HepG2 (cell line): Measurements from ENCODE around the gene FBH1. TPM values are rescaled to one million over a fixed set of nuclear protein-coding genes. Genes with fewer than 3 reads are reported as not detected.

Experiments
- ATAC-seq: fragments of 200-7000 bp; cut with Tn5 transposase; 3 replicates; pipeline ENCODE4 v1.9.1; 2020; ENCODE audit warnings: mild to moderate bottlenecking, moderate library complexity
- BruUV-seq: library from RNA; stranded (reverse); fragments of 400-500 nt; replicated peaks from 2 replicates; lab custom pipeline; 2021; lab: Mats Ljungman, UMichigan
- CTCF ChIA-PET: fragments of 300-600 bp; formaldehyde crosslinking; extraction: SDS; loops from one replicate; lab custom pipeline; 2021; ENCODE audit warnings: low total read pairs, inconsistent platforms, low intra/inter-chr PET ratio; lab: Yijun Ruan, JAX
- POLR2A ChIA-PET: fragments of 350-600 bp; sonication (Branson Sonifier 250); formaldehyde crosslinking; loops from one replicate; lab custom pipeline; 2020; ENCODE audit warnings: antibody characterized with exemption, inconsistent platforms; lab: Yijun Ruan, JAX
- DNase-seq: peaks from one replicate; pipeline ENCODE4 v3.0.0-alpha.2; 2015; ENCODE audit warnings: low spot score
- FAIRE-seq: peaks from 3 replicates; lab custom pipeline; 2011; peaks lifted over from hg19 to GRCh38; lab: Jason Lieb, UNC
- H2AFZ ChIP-seq: one replicate; pipeline ENCODE4 v1.6.1; 2011; ENCODE audit warnings: low read length, inconsistent platforms
- H3K27ac ChIP-seq: fragments of 300-600 bp; 3 replicates; pipeline ENCODE4 v1.8.0; 2011; ENCODE audit warnings: mixed run types, mild to moderate bottlenecking, mixed read lengths, low read length, inconsistent platforms; ENCODE audit not compliant: insufficient read depth; ENCODE audit errors: extremely low read length
- H3K27me3 ChIP-seq, 2 experiments: fragments of 200-600 bp in 1 of 2; 2 replicates in 1 of 2; 3 replicates in 1 of 2; pipeline versions ENCODE4 v1.6.0 to v1.8.0; 2011; ENCODE audit warnings: low read length in 2 of 2, mild to moderate bottlenecking in 2 of 2, moderate library complexity in 2 of 2, inconsistent platforms in 1 of 2; ENCODE audit not compliant: insufficient read depth in 2 of 2, control insufficient read depth in 1 of 2
- H3K36me3 ChIP-seq, 2 experiments: fragments of 200-600 bp in 1 of 2; replicated peaks in 1 of 2; 2 replicates in 1 of 2; 3 replicates in 1 of 2; pipeline versions ENCODE4 v1.5.1 to v1.8.0; 2011; ENCODE audit warnings: low read length in 2 of 2, inconsistent platforms in 1 of 2; ENCODE audit not compliant: insufficient read depth in 2 of 2, control insufficient read depth in 1 of 2
- H3K4me1 ChIP-seq: 2 replicates; pipeline ENCODE4 v1.5.1; 2012; ENCODE audit warnings: low read length, inconsistent platforms; ENCODE audit not compliant: insufficient read depth
- H3K4me2 ChIP-seq: 2 replicates; pipeline ENCODE4 v1.6.0; 2011; ENCODE audit warnings: low read depth, low read length, inconsistent platforms
- H3K4me3 ChIP-seq, 3 experiments: fragments of 200-600 bp in 1 of 3; sonication (generic), shearing (Covaris generic) in 1 of 3; replicated peaks in 1 of 3; 2 replicates each; pipeline ENCODE4 v1.5.1; 2011 to 2016; ENCODE audit warnings: low read length in 3 of 3, inconsistent platforms in 2 of 3, low read depth in 2 of 3, mild to moderate bottlenecking in 2 of 3, control low read depth in 1 of 3, mixed read lengths in 1 of 3; ENCODE audit not compliant: insufficient read depth in 1 of 3
- H3K79me2 ChIP-seq: one replicate; pipeline ENCODE4 v1.6.1; 2011; ENCODE audit warnings: low read length, inconsistent platforms; ENCODE audit not compliant: insufficient read depth
- H3K9ac ChIP-seq: 2 replicates; pipeline ENCODE4 v1.6.0; 2011; ENCODE audit warnings: mild to moderate bottlenecking, low read depth, low read length, inconsistent platforms; ENCODE audit not compliant: insufficient read depth
- H3K9me3 ChIP-seq: 2 replicates; pipeline ENCODE4 v1.5.1; 2012; ENCODE audit warnings: mild to moderate bottlenecking, low read length
- H4K20me1 ChIP-seq: 2 replicates; pipeline ENCODE4 v1.6.0; 2011; ENCODE audit warnings: inconsistent platforms, mild to moderate bottlenecking, low read length, moderate library complexity; ENCODE audit not compliant: insufficient read depth
- ATRX ChIP-seq: sonication (generic); formaldehyde crosslinking; IDR thresholded peaks from 2 replicates; pipeline ENCODE4 v1.4.0; 2020; ENCODE audit warnings: missing genetic modification reagents, borderline replicate concordance
- FOXJ3 ChIP-seq: sonication (generic); formaldehyde crosslinking; IDR thresholded peaks from 2 replicates; pipeline ENCODE4 v1.4.0; 2020; ENCODE audit warnings: missing genetic modification reagents, mild to moderate bottlenecking, borderline replicate concordance
- HMG20B ChIP-seq: conservative IDR thresholded peaks from 2 replicates; pipeline ENCODE4 v1.6.1; 2016; ENCODE audit warnings: missing genetic modification reagents, missing compliant biosample characterization
- HNRNPUL1 ChIP-seq: fragments of 200-400 bp; formaldehyde crosslinking; IDR thresholded peaks from 2 replicates; pipeline ENCODE4 v1.6.1; 2017; ENCODE audit warnings: low read depth, mild to moderate bottlenecking, low read length, moderate library complexity
- RBM22 ChIP-seq: fragments of 200-400 bp; formaldehyde crosslinking; optimal IDR thresholded peaks from 2 replicates; pipeline ENCODE3; 2017; ENCODE audit warnings: mild to moderate bottlenecking, low read length, moderate library complexity
- SNAPC2 ChIP-seq: sonication (generic); formaldehyde crosslinking; IDR thresholded peaks from 2 replicates; pipeline ENCODE4 v1.8.1; 2022; ENCODE audit warnings: mild to moderate bottlenecking, missing genetic modification reagents
- ZBTB8A ChIP-seq: sonication (generic); formaldehyde crosslinking; IDR thresholded peaks from 2 replicates; pipeline ENCODE4 v1.4.0; 2020; ENCODE audit warnings: mild to moderate bottlenecking, low read depth, missing genetic modification reagents, borderline replicate concordance
- ZNF333 ChIP-seq: sonication (generic); formaldehyde crosslinking; IDR thresholded peaks from 2 replicates; pipeline ENCODE4 v1.4.0; 2020; ENCODE audit warnings: mild to moderate bottlenecking, missing genetic modification reagents, borderline replicate concordance
- ZNF747 ChIP-seq: sonication (generic); formaldehyde crosslinking; IDR thresholded peaks from 2 replicates; pipeline ENCODE4 v1.8.1; 2023; ENCODE audit warnings: missing genetic modification reagents, mild to moderate bottlenecking, borderline replicate concordance
- ZNF792 ChIP-seq: IDR thresholded peaks from 2 replicates; pipeline ENCODE4 v1.6.1; 2016
- ZNF841 ChIP-seq: sonication (generic); formaldehyde crosslinking; IDR thresholded peaks from 2 replicates; pipeline ENCODE4 v1.8.1; 2023; ENCODE audit warnings: missing genetic modification reagents, borderline replicate concordance
- WGBS: methylation state at CpG from one replicate; pipeline ENCODE4 v1.1.6; 2017; ENCODE audit warnings: low lambda C conversion rate; 5-methylcytosine and 5-hydroxymethylcytosine counted together
- in situ Hi-C: cut with HindIII; loops from 2 replicates; pipeline ENCODE4 v1.10.0; 2017; ENCODE audit warnings: low pct_unique_long_range_greater_than_20kb; ENCODE audit not compliant: extremely low pct_ligation_motif_present
- intact Hi-C: fragments of 100-400 bp; cut with micrococcal nuclease; formaldehyde crosslinking; loops from one replicate; pipeline ENCODE4 v1.10.0; 2022; ENCODE audit not compliant: unreplicated experiment
- polyA plus RNA-seq, 8 experiments: library from polyadenylated mRNA; depleted of rRNA in 3 of 8; stranded (reverse) in 7 of 8; unstranded in 1 of 8; fragments of >200 nt; fragmentation: Illumina TruSeq in 4 of 8; extraction: Trizol in 4 of 8; gene quantifications; 2 replicates each; pipeline versions ENCODE4 v1.2.1 to v1.2.3, GENCODE V29; 2011 to 2016; ENCODE audit warnings: low read depth in 4 of 8, missing spikeins in 1 of 8, mixed read lengths in 1 of 8; ENCODE audit not compliant: insufficient read depth in 1 of 8
- total RNA-seq, 5 experiments: library from RNA; depleted of rRNA; stranded (reverse); fragments of >200 nt; fragmentation: Illumina TruSeq; extraction: Trizol; gene quantifications; 2 replicates each; pipeline ENCODE4 v1.2.3, GENCODE V29; 2016; ENCODE audit warnings: low read depth in 1 of 5
- TF ChIP-seq, protein P1 (sequence below): sonication (generic); formaldehyde crosslinking; IDR thresholded peaks from 2 replicates; pipeline ENCODE4 v1.8.0; 2022; ENCODE audit warnings: missing genetic modification reagents, mild to moderate bottlenecking, moderate library complexity, borderline replicate concordance
- TF ChIP-seq, protein P2 (sequence below): sonication (generic); formaldehyde crosslinking; IDR thresholded peaks from 2 replicates; pipeline ENCODE4 v1.4.0; 2020; ENCODE audit warnings: mild to moderate bottlenecking, missing genetic modification reagents
- TF ChIP-seq, protein P3 (sequence below): sonication (generic); formaldehyde crosslinking; IDR thresholded peaks from 2 replicates; pipeline ENCODE4 v1.4.0; 2020; ENCODE audit warnings: missing genetic modification reagents

Gene FBH1
- total and polyA plus RNA-seq, 2 of the 13 experiments (the other 11 are each of a cell fraction or from before 2014, with no cell fraction given) = 48.8 to 60.3 TPM

DNA sequence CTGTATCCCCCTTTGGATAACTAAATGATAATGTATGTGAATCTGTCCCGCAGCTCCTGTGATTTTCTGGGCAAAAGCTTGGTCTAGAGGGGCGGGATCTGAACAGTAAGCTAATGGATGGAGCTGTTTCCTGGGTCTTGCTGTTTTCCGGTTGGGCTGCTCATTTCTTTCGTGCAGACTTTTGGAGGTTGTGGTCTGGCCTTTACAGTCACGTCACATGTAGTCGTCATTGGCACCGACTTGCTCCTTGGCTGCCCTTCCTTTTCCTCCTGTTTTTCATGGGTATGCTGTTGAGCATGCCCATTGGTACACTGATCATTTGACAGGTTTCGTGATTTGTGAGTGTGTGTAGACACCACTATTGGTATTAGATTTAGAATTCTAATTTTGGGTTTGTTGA is 2.0 kb downstream of the FBH1 start:
- H3K4me2 ChIP-seq = peak overlapping the region; percentile 36
- no peak overlapping the region for H3K27ac ChIP-seq
- no TSS peak for BruUV-seq
- intact Hi-C loops (no loop called here), in situ Hi-C loops (no loop called here)
- DNase-seq = no peak
- no peak overlapping the region for H3K4me3 ChIP-seq
- FAIRE-seq = no peak
- ChIA-PET POLR2A (no interaction called here), CTCF (no interaction called here)
- H3K4me1 ChIP-seq = peaks cover 43% of the 10 kb centered on the region
- 99% methylated on average over 8 of the region's 8 CpGs for WGBS
- peaks cover 8% of the 10 kb centered on the region for H4K20me1 ChIP-seq
- H3K9me3 ChIP-seq = no peaks in the 10 kb centered on the region
- TF ChIP-seq SNAPC2 (CRISPR knock-in tag) (no peak), ZNF333 (CRISPR knock-in tag) (no peak), ATRX (no peak)
- TF ChIP-seq, protein P1, sequence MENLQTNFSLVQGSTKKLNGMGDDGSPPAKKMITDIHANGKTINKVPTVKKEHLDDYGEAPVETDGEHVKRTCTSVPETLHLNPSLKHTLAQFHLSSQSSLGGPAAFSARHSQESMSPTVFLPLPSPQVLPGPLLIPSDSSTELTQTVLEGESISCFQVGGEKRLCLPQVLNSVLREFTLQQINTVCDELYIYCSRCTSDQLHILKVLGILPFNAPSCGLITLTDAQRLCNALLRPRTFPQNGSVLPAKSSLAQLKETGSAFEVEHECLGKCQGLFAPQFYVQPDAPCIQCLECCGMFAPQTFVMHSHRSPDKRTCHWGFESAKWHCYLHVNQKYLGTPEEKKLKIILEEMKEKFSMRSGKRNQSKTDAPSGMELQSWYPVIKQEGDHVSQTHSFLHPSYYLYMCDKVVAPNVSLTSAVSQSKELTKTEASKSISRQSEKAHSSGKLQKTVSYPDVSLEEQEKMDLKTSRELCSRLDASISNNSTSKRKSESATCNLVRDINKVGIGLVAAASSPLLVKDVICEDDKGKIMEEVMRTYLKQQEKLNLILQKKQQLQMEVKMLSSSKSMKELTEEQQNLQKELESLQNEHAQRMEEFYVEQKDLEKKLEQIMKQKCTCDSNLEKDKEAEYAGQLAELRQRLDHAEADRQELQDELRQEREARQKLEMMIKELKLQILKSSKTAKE (CRISPR knock-in tag) = no peak
- peaks cover 59% of the 10 kb centered on the region for H3K79me2 ChIP-seq
- no peak for ATAC-seq
- peaks cover 8 to 23% of the 10 kb centered on the region in 2 experiments for H3K36me3 ChIP-seq
- H2AFZ ChIP-seq = no peak overlapping the region
- no peaks in the 10 kb centered on the region; a peak in 1 of 5 replicates for H3K27me3 ChIP-seq
- no peak overlapping the region for H3K9ac ChIP-seq

DNA sequence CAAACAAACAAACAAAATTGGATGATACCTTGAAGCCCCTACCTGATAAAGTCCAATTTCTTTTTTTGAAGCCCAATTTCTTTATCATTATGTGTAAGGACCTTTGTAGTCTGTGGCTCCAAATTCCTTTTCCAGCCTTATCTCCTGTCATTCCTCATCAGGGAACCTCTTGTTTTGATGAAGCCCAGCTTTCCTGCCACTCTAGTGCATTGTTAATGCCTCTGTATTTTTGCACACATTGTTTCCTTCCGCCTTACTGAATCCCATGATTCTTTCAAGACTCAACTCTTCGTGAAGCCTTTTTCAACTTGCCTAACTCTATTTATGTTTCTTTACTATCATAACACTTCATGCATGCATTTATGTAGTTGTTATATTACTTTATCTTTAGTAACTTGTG is 3.3 kb downstream of the FBH1 start:
- no TSS peak for BruUV-seq
- TF ChIP-seq, protein P2, sequence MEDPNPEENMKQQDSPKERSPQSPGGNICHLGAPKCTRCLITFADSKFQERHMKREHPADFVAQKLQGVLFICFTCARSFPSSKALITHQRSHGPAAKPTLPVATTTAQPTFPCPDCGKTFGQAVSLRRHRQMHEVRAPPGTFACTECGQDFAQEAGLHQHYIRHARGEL (CRISPR knock-in tag) = no peak
- no peak for TF ChIP-seq HNRNPUL1
- TF ChIP-seq ZNF792 (CRISPR knock-in tag) = no peak
- TF ChIP-seq, protein P3, sequence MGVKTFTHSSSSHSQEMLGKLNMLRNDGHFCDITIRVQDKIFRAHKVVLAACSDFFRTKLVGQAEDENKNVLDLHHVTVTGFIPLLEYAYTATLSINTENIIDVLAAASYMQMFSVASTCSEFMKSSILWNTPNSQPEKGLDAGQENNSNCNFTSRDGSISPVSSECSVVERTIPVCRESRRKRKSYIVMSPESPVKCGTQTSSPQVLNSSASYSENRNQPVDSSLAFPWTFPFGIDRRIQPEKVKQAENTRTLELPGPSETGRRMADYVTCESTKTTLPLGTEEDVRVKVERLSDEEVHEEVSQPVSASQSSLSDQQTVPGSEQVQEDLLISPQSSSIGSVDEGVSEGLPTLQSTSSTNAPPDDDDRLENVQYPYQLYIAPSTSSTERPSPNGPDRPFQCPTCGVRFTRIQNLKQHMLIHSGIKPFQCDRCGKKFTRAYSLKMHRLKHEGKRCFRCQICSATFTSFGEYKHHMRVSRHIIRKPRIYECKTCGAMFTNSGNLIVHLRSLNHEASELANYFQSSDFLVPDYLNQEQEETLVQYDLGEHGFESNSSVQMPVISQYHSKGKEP = no peak
- TF ChIP-seq ZBTB8A = no peak
- TF ChIP-seq FOXJ3 (CRISPR knock-in tag) = no peak
- TF ChIP-seq HMG20B (CRISPR knock-in tag) = no peak
- TF ChIP-seq ZNF841 (CRISPR knock-in tag) = no peak
- no peak for TF ChIP-seq RBM22
- TF ChIP-seq ZNF747 (CRISPR knock-in tag) = no peak

More for the DNA sequence above, 3.3 kb downstream of the FBH1 start:
- H3K27me3 ChIP-seq = no peaks in the 10 kb centered on the region; a peak in 1 of 5 replicates
- H3K4me2 ChIP-seq = no peak overlapping the region
- intact Hi-C loops = no loop called here
- H3K79me2 ChIP-seq = peaks cover 50% of the 10 kb centered on the region
- FAIRE-seq (no peak), ATAC-seq (no peak), DNase-seq (no peak)
- no peak overlapping the region for H3K27ac ChIP-seq
- in situ Hi-C loops = no loop called here
- WGBS = 98% methylated on average over 2 of the region's 2 CpGs
- peaks cover 8 to 20% of the 10 kb centered on the region in 2 experiments for H3K36me3 ChIP-seq
- ChIA-PET POLR2A (no interaction called here), CTCF (no interaction called here)
- no peak overlapping the region for H3K9ac ChIP-seq
- H4K20me1 ChIP-seq = peaks cover 8% of the 10 kb centered on the region
- H3K9me3 ChIP-seq = no peaks in the 10 kb centered on the region
- H3K4me1 ChIP-seq = peaks cover 30% of the 10 kb centered on the region
- no peak overlapping the region for H2AFZ ChIP-seq
- H3K4me3 ChIP-seq = no peak overlapping the region
